Stimulated activated CD4-positive, alpha-beta T cell treated with anti-CD3 and anti-CD28 coated beads, Interleukin-12 subunit alpha, Interleukin-12 subunit beta, amount 100 ng/mL, for 4 hours (primary cell): ENCODE data around the gene DTNA.
"Not testable (repeated sequence)": the region's sequence is repeated elsewhere in the genome, so short reads cannot be mapped to it uniquely, and the experiment has no call there.

Experiments
- DNase-seq: peaks from one replicate; pipeline ENCODE4 v3.0.0-alpha.2; 2020

Gene DTNA

GRCh38 chr18:34911661-34912384, 201.7 kb downstream of the DTNA start:
- DNase-seq = no peak

- DNase-seq = no peak
Measured at GRCh38 chr18:34913837-34914661, 204.0 kb downstream of the DTNA start.

GRCh38 chr18:34915046-34915445, 204.9 kb downstream of the DTNA start:
- no peak for DNase-seq

GRCh38 chr18:34916539-34916938, 206.4 kb downstream of the DTNA start:
- not testable (repeated sequence) for DNase-seq

GRCh38 chr18:34918856-34919255, 208.8 kb downstream of the DTNA start:
- no peak for DNase-seq

GRCh38 chr18:34921226-34921625, 211.1 kb downstream of the DTNA start:
- no peak for DNase-seq

- no peak for DNase-seq
Measured at GRCh38 chr18:34921811-34922385, 211.8 kb downstream of the DTNA start.

- DNase-seq = not testable (repeated sequence)
Measured at GRCh38 chr18:34922594-34922993, 212.5 kb downstream of the DTNA start.

GRCh38 chr18:34923911-34924310, 213.8 kb downstream of the DTNA start:
- DNase-seq = no peak

- no peak for DNase-seq
Measured at GRCh38 chr18:34926683-34927082, 216.6 kb downstream of the DTNA start.

- no peak for DNase-seq
Measured at GRCh38 chr18:34928088-34928753, 218.1 kb downstream of the DTNA start.

- DNase-seq = no peak
Measured at GRCh38 chr18:34928754-34929335, 218.7 kb downstream of the DTNA start.

GRCh38 chr18:34929336-34929780, 219.3 kb downstream of the DTNA start:
- no peak for DNase-seq

- no peak for DNase-seq
Measured at GRCh38 chr18:34932363-34932762, 222.3 kb downstream of the DTNA start.

- DNase-seq = no peak
Measured at GRCh38 chr18:34932792-34933466, 222.8 kb downstream of the DTNA start.

- DNase-seq = no peak
Measured at GRCh38 chr18:34933909-34934661, 224.0 kb downstream of the DTNA start.

GRCh38 chr18:34936772-34937171, 226.7 kb downstream of the DTNA start:
- no peak for DNase-seq

- DNase-seq = no peak
Measured at GRCh38 chr18:34938090-34938489, 228.0 kb downstream of the DTNA start.
